ENCODE data around the gene MPPED2. TPM values are rescaled to one million over a fixed set of nuclear protein-coding genes. Genes with fewer than 3 reads are reported as not detected.
A peak's percentile ranks its signal among the peaks of the same experiment; 100 is the strongest.

The MPPED2 gene
- total and polyA plus RNA-seq, 12 donors, result 2.2 to 15.1 (median 10.4) TPM

DNA sequence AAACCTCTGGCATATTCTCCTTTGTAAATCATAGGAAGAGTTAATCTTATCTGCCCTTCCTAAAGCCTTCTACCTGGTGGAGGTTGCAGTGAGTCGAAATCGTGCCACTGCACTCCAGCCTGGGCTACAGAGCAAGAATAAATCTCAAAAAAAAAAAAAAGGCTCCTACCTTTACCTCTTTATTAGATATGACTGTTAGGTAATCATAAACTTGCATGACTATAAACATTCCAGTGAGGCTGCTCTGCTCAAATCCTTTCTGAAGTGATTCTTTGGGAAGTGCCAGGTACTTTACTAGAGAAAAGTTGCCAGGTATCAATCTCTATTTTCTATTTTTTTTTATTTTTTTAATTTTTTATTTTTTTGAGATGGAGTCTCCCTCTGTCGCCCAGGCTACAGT is 59.6 kb downstream of the MPPED2 start:
- Histone ChIP-seq H3K27me3 (no peaks in the 10 kb centered on the region), H3K4me3 (no peak overlapping the region), H3K36me3 (no peaks in the 10 kb centered on the region), H3K27ac (no peak overlapping the region), H3K9me3 (no peaks in the 10 kb centered on the region), H3K4me1 (peaks cover 0 to 4% (median 0%) of the 10 kb centered on the region in 9 donors)
- intact Hi-C loops (cut with DNase I), result no loop called here
- WGBS, 2 donors, result 80 to 83% methylated on average over 3 of the region's 3 CpGs
- no peak for DNase-seq
- TF ChIP-seq, protein P1, sequence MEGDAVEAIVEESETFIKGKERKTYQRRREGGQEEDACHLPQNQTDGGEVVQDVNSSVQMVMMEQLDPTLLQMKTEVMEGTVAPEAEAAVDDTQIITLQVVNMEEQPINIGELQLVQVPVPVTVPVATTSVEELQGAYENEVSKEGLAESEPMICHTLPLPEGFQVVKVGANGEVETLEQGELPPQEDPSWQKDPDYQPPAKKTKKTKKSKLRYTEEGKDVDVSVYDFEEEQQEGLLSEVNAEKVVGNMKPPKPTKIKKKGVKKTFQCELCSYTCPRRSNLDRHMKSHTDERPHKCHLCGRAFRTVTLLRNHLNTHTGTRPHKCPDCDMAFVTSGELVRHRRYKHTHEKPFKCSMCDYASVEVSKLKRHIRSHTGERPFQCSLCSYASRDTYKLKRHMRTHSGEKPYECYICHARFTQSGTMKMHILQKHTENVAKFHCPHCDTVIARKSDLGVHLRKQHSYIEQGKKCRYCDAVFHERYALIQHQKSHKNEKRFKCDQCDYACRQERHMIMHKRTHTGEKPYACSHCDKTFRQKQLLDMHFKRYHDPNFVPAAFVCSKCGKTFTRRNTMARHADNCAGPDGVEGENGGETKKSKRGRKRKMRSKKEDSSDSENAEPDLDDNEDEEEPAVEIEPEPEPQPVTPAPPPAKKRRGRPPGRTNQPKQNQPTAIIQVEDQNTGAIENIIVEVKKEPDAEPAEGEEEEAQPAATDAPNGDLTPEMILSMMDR (IDR thresholded peaks at IDR 0.05), result no peak
- ATAC-seq, result no peak

DNA sequence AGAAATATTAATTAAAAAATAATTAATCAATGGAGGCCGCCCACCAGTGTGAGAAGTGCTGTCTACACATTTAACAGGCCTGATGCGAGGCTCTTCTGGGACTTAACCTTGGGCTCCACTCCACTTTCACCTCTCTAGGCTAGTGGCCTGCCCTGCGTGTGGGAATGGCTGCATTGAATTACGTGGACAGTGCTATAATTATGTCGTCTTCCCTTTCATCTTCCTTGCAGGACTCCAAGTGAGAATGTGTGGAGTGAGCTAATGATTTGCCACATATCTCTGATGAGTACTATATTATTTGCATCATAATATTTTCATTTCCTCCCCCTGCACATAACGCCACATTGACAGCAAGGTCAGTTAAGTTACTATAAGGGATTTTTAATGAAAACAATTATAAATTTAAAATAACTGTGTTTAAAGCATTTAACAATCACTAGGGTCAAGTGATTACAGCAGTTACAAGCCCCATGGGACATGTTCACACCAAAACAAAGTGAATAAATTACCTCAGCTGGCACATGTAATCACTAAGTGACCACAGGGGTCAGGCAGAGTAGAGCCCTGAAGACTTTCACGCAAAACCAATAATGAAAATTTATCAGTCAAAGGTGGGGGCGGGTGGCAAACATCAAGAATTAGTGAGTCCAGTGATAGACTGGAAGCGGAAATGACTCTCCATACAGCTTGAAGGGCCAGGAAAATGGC is 63.5 kb downstream of the MPPED2 start:
- DNase-seq, result no peak
- intact Hi-C loops (cut with DNase I), result no loop called here
- no peaks in the 10 kb centered on the region for H3K9me3 ChIP-seq
- peak in 1 of 8 donors; percentile 39 for ATAC-seq
- H3K27me3 ChIP-seq, result no peaks in the 10 kb centered on the region
- H3K4me3 ChIP-seq, result no peak overlapping the region
- peaks cover 0 to 12% (median 0%) of the 10 kb centered on the region in 9 donors for H3K4me1 ChIP-seq
- WGBS, 2 donors, result 68 to 85% methylated on average over 9 of the region's 9 CpGs
- H3K36me3 ChIP-seq, result no peaks in the 10 kb centered on the region
- no peak overlapping the region for H3K27ac ChIP-seq
- TF ChIP-seq, protein P1 (IDR thresholded peaks at IDR 0.05), result no peak

DNA sequence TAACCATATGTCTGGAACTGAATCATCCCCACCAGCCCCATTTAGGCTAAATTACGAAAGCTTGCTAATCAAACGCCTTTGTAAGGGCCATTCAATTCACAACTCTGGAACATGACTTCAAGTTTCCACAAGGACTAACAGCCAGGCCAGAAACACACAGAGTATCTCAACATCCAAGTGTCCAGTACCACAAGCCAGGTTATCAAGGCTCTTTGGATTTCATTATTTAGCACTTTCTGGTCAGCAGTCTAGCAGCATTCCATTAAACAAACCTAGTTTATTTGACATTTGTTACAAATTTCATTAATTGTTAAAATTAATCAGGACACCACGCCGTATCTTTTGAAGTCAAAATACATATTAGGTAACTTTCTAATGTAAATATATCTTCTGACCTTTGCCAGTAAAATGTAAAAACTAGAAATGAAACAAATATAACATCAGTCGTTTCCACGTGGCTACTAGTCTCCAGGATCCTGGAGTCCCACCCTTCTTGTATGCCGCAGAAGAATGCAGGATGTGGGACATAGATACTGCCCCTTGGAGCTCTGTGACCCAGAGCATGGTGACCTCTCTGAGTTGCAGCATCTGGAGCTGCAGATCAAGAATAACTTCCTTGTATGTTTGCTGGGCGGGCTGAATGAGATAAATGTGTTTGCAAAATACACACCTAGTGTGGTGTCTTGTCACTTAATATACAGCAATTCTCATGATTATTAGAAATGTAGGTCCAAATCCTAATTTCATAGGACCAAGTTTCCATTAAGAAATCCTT is 64.7 kb downstream of the MPPED2 start:
- Histone ChIP-seq H3K27me3 (no peaks in the 10 kb centered on the region), H3K4me1 (peaks cover 0 to 12% (median 0%) of the 10 kb centered on the region in 9 donors), H3K27ac (no peak overlapping the region), H3K9me3 (no peaks in the 10 kb centered on the region), H3K36me3 (no peaks in the 10 kb centered on the region), H3K4me3 (no peak overlapping the region)
- DNase-seq (no peak), ATAC-seq (no peak)
- TF ChIP-seq, protein P1 (IDR thresholded peaks at IDR 0.05), result no peak
- intact Hi-C loops (cut with DNase I), result no loop called here
- 73 to 78% methylated on average over 8 of the region's 8 CpGs for WGBS, 2 donors

DNA sequence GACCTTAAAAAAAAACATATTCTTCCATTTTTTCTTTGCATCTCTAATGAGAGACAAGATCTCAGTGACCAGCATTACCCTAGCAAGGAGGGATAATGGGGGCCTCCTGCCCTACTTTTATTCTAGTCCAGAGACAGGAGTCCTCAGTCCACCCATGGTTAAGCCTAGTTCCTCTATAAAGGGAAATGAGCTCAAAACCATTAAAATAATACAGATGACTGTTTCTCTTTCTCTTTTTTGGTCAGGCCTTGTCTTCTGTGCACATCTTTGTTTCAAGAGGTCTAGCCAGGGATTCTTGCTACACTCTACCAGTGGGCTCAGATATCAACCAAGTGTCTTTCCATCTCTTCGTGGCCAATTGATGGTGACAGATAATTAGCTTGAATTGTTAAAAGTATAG is 73.1 kb downstream of the MPPED2 start:
- ATAC-seq (no peak), DNase-seq (no peak)
- Histone ChIP-seq H3K36me3 (no peaks in the 10 kb centered on the region), H3K4me1 (peaks cover 0 to 12% (median 0%) of the 10 kb centered on the region in 9 donors), H3K27me3 (no peaks in the 10 kb centered on the region), H3K9me3 (no peaks in the 10 kb centered on the region), H3K27ac (no peak overlapping the region), H3K4me3 (no peak overlapping the region)
- WGBS, 2 donors, result 86 to 91% methylated on average over 1 of the region's 1 CpG
- intact Hi-C loops (cut with DNase I), result no loop called here
- TF ChIP-seq, protein P1 (IDR thresholded peaks at IDR 0.05), result no peak

All from heart right ventricle (tissue), 16 donors.